HepG2 (cell line): ENCODE results near the gene DNAJB11. TPM values are rescaled to one million over a fixed set of nuclear protein-coding genes. Genes with fewer than 3 reads are reported as not detected.

Experiments
- ARID2 ChIP-seq: sonication (generic); formaldehyde crosslinking; IDR thresholded peaks from 2 replicates; pipeline ENCODE4 v1.8.1; 2022; ENCODE audit warnings: mild to moderate bottlenecking, missing genetic modification reagents, borderline replicate concordance
- BRCA1 ChIP-seq: sonication (generic); formaldehyde crosslinking; IDR thresholded peaks from 2 replicates; pipeline ENCODE4 v1.4.0; 2020; ENCODE audit warnings: missing genetic modification reagents
- HCFC1 ChIP-seq: fragments of 150-350 bp; IDR thresholded peaks from 2 replicates; pipeline ENCODE4 v1.6.1; 2014; ENCODE audit warnings: low read depth, low read length
- HOXD1 ChIP-seq: sonication (generic); formaldehyde crosslinking; IDR thresholded peaks from 2 replicates; pipeline ENCODE4 v1.5.0; 2020; ENCODE audit warnings: missing genetic modification reagents
- MTF2 ChIP-seq: sonication (generic); formaldehyde crosslinking; IDR thresholded peaks from 2 replicates; pipeline ENCODE4 v1.5.0; 2020; ENCODE audit warnings: missing genetic modification reagents, borderline replicate concordance
- NRL ChIP-seq: sonication (generic); formaldehyde crosslinking; IDR thresholded peaks from 2 replicates; pipeline ENCODE4 v1.5.0; 2020; ENCODE audit warnings: missing genetic modification reagents, mild to moderate bottlenecking, moderate library complexity, borderline replicate concordance
- PHF21A ChIP-seq: sonication (generic); formaldehyde crosslinking; IDR thresholded peaks from 2 replicates; pipeline ENCODE4 v1.5.0; 2020; ENCODE audit warnings: mild to moderate bottlenecking, missing genetic modification reagents
- PTBP1 ChIP-seq: fragments of 200-400 bp; formaldehyde crosslinking; IDR thresholded peaks from 2 replicates; pipeline ENCODE4 v1.6.1; 2018; ENCODE audit warnings: low read length, low read depth; ENCODE audit not compliant: poor library complexity, severe bottlenecking
- TBL1XR1 ChIP-seq: fragments of 150-350 bp; IDR thresholded peaks from 2 replicates; pipeline ENCODE4 v1.6.1; 2014; ENCODE audit warnings: borderline replicate concordance, low read length; ENCODE audit not compliant: partially characterized antibody
- TFE3 ChIP-seq: IDR thresholded peaks from 2 replicates; pipeline ENCODE4 v1.6.1; 2016
- ZFP36L2 ChIP-seq: sonication (generic); formaldehyde crosslinking; IDR thresholded peaks from 2 replicates; pipeline ENCODE4 v1.4.0; 2020; ENCODE audit warnings: missing genetic modification reagents
- ZNF224 ChIP-seq: sonication (generic); formaldehyde crosslinking; IDR thresholded peaks from 2 replicates; pipeline ENCODE4 v1.5.0; 2020; ENCODE audit warnings: mild to moderate bottlenecking, missing genetic modification reagents
- ZNF282 ChIP-seq: fragments of 450-650 bp; IDR thresholded peaks from 2 replicates; pipeline ENCODE4 v1.6.1; 2018; ENCODE audit not compliant: partially characterized antibody
- ZNF30 ChIP-seq: sonication (generic); formaldehyde crosslinking; IDR thresholded peaks from 2 replicates; pipeline ENCODE4 v1.5.0; 2020; ENCODE audit warnings: mild to moderate bottlenecking, missing genetic modification reagents
- ZNF331 ChIP-seq: sonication (generic); formaldehyde crosslinking; IDR thresholded peaks from 2 replicates; pipeline ENCODE4 v1.4.0; 2020; ENCODE audit warnings: missing genetic modification reagents
- ZNF451 ChIP-seq: sonication (generic); formaldehyde crosslinking; IDR thresholded peaks from 2 replicates; pipeline ENCODE4 v1.5.0; 2020; ENCODE audit warnings: mild to moderate bottlenecking, missing genetic modification reagents
- ZNF598 ChIP-seq: sonication (generic); formaldehyde crosslinking; IDR thresholded peaks from 2 replicates; pipeline ENCODE4 v1.5.1; 2020; ENCODE audit warnings: mild to moderate bottlenecking, missing genetic modification reagents, borderline replicate concordance
- ZNF777 ChIP-seq: sonication (generic); formaldehyde crosslinking; IDR thresholded peaks from 2 replicates; pipeline ENCODE4 v1.4.0; 2020; ENCODE audit warnings: missing genetic modification reagents
- ZSCAN31 ChIP-seq: sonication (generic); formaldehyde crosslinking; IDR thresholded peaks from 2 replicates; pipeline ENCODE4 v1.5.0; 2020; ENCODE audit warnings: low read depth, mild to moderate bottlenecking, missing genetic modification reagents
- polyA plus RNA-seq, 8 experiments: library from polyadenylated mRNA; depleted of rRNA in 3 of 8; stranded (reverse) in 7 of 8; unstranded in 1 of 8; fragments of >200 nt; fragmentation: Illumina TruSeq in 4 of 8; extraction: Trizol in 4 of 8; gene quantifications; 2 replicates each; pipeline versions ENCODE4 v1.2.1 to v1.2.3, GENCODE V29; 2011 to 2016; ENCODE audit warnings: low read depth in 4 of 8, missing spikeins in 1 of 8, mixed read lengths in 1 of 8; ENCODE audit not compliant: insufficient read depth in 1 of 8
- total RNA-seq, 5 experiments: library from RNA; depleted of rRNA; stranded (reverse); fragments of >200 nt; fragmentation: Illumina TruSeq; extraction: Trizol; gene quantifications; 2 replicates each; pipeline ENCODE4 v1.2.3, GENCODE V29; 2016; ENCODE audit warnings: low read depth in 1 of 5
- TF ChIP-seq, protein P1 (sequence below): sonication (generic); formaldehyde crosslinking; IDR thresholded peaks from 2 replicates; pipeline ENCODE4 v1.5.1; 2020; ENCODE audit warnings: mild to moderate bottlenecking, missing genetic modification reagents, borderline replicate concordance
- TF ChIP-seq, protein P2 (sequence below): sonication (generic); formaldehyde crosslinking; IDR thresholded peaks from 2 replicates; pipeline ENCODE4 v1.5.1; 2020; ENCODE audit warnings: missing genetic modification reagents, mild to moderate bottlenecking, borderline replicate concordance
- TF ChIP-seq, protein P3 (sequence below): sonication (generic); formaldehyde crosslinking; IDR thresholded peaks from 2 replicates; pipeline ENCODE4 v1.5.0; 2020; ENCODE audit warnings: mild to moderate bottlenecking, missing genetic modification reagents
- TF ChIP-seq, protein P4 (sequence below): sonication (generic); formaldehyde crosslinking; IDR thresholded peaks from 2 replicates; pipeline ENCODE4 v1.4.0; 2020; ENCODE audit warnings: mild to moderate bottlenecking, low read depth, missing genetic modification reagents

The DNAJB11 gene
- total and polyA plus RNA-seq, 2 of the 13 experiments (the other 11 are each of a cell fraction or from before 2014, with no cell fraction given): 41.0 to 132 TPM

DNA sequence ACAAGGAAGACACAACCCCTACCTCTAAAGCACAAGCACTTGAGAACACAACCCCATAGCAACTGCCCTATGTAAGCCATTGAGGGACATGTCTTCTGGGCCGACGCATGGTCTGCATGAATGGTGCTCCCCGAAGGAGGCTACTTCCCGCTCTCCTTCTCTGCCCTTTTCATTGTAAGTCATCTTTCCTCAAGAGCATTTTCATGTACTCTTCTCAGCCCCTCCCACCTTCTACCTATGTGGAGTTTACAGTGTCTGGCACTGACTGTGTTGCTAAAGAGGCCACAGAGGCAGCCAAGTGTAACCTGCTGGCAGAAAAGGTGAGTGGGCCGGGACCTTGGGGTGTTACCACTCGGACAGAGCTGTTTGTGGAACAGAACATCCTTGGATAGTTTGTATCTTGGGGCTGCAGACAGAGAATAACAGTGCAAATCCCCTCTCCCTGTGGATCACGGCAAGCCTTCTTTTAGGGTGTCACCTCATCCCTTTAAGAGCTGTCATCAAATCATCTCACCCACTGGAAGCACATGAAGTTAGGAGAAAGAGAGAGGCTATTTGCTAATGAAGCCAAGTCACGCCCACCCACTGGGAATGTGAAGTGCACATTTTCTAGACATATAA, 47.9 kb downstream of the DNAJB11 start (continued):
- TF ChIP-seq ZNF598: no peak
- no peak for TF ChIP-seq ZNF224 (CRISPR knock-in tag)
- no peak for TF ChIP-seq NRL
- TF ChIP-seq HOXD1 (CRISPR knock-in tag): 0 out of 2 replicates have a peak, but pooled peaks have one; percentile 20
- no peak for TF ChIP-seq TFE3 (CRISPR knock-in tag)
- TF ChIP-seq, protein P1, sequence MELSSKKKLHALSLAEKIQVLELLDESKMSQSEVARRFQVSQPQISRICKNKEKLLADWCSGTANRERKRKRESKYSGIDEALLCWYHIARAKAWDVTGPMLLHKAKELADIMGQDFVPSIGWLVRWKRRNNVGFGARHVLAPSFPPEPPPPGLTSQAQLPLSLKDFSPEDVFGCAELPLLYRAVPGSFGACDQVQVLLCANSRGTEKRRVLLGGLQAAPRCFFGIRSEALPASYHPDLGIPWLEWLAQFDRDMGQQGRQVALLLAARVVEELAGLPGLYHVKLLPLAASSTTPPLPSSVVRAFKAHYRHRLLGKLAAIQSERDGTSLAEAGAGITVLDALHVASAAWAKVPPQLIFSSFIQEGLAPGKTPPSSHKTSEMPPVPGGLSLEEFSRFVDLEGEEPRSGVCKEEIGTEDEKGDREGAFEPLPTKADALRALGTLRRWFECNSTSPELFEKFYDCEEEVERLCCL (CRISPR knock-in tag): no peak
- peak; percentile 49 for TF ChIP-seq BRCA1 (CRISPR knock-in tag)
- no peak for TF ChIP-seq ZNF30 (CRISPR knock-in tag)
- 0 out of 2 replicates have a peak, but pooled peaks have one; percentile 46 for TF ChIP-seq PHF21A (CRISPR knock-in tag)
- TF ChIP-seq PTBP1: no peak
- TF ChIP-seq, protein P2, sequence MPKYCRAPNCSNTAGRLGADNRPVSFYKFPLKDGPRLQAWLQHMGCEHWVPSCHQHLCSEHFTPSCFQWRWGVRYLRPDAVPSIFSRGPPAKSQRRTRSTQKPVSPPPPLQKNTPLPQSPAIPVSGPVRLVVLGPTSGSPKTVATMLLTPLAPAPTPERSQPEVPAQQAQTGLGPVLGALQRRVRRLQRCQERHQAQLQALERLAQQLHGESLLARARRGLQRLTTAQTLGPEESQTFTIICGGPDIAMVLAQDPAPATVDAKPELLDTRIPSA (CRISPR knock-in tag): no peak
- no peak for TF ChIP-seq TBL1XR1
- TF ChIP-seq, protein P3, sequence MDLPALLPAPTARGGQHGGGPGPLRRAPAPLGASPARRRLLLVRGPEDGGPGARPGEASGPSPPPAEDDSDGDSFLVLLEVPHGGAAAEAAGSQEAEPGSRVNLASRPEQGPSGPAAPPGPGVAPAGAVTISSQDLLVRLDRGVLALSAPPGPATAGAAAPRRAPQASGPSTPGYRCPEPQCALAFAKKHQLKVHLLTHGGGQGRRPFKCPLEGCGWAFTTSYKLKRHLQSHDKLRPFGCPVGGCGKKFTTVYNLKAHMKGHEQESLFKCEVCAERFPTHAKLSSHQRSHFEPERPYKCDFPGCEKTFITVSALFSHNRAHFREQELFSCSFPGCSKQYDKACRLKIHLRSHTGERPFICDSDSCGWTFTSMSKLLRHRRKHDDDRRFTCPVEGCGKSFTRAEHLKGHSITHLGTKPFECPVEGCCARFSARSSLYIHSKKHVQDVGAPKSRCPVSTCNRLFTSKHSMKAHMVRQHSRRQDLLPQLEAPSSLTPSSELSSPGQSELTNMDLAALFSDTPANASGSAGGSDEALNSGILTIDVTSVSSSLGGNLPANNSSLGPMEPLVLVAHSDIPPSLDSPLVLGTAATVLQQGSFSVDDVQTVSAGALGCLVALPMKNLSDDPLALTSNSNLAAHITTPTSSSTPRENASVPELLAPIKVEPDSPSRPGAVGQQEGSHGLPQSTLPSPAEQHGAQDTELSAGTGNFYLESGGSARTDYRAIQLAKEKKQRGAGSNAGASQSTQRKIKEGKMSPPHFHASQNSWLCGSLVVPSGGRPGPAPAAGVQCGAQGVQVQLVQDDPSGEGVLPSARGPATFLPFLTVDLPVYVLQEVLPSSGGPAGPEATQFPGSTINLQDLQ (CRISPR knock-in tag): no peak
- TF ChIP-seq ZNF282: no peak
- TF ChIP-seq, protein P4, sequence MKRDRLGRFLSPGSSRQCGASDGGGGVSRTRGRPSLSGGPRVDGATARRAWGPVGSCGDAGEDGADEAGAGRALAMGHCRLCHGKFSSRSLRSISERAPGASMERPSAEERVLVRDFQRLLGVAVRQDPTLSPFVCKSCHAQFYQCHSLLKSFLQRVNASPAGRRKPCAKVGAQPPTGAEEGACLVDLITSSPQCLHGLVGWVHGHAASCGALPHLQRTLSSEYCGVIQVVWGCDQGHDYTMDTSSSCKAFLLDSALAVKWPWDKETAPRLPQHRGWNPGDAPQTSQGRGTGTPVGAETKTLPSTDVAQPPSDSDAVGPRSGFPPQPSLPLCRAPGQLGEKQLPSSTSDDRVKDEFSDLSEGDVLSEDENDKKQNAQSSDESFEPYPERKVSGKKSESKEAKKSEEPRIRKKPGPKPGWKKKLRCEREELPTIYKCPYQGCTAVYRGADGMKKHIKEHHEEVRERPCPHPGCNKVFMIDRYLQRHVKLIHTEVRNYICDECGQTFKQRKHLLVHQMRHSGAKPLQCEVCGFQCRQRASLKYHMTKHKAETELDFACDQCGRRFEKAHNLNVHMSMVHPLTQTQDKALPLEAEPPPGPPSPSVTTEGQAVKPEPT (CRISPR knock-in tag): no peak
- TF ChIP-seq HCFC1: no peak
- TF ChIP-seq ZNF777: no peak
- no peak for TF ChIP-seq MTF2 (CRISPR knock-in tag)
- no peak for TF ChIP-seq ARID2 (CRISPR knock-in tag)
- peak; percentile 40 for TF ChIP-seq ZNF451
- no peak for TF ChIP-seq ZSCAN31 (CRISPR knock-in tag)
- no peak for TF ChIP-seq ZFP36L2 (CRISPR knock-in tag)
- no peak for TF ChIP-seq ZNF331 (CRISPR knock-in tag)
